IPS DF 6.9 (cell line): ENCODE results near the gene ARHGDIG.

Source experiments
- DNase-seq: peaks from one replicate; pipeline ENCODE4 v3.0.0-alpha.2; 2013; ENCODE audit warnings: low read depth, low spot score
- H3K27ac ChIP-seq: one replicate; pipeline ENCODE4 v1.5.1; 2013; ENCODE audit warnings: low read length, control low read depth
- H3K27me3 ChIP-seq: 2 replicates; pipeline ENCODE4 v1.6.1; 2013; ENCODE audit warnings: mild to moderate bottlenecking, low read length; ENCODE audit not compliant: control insufficient read depth, insufficient read depth
- H3K36me3 ChIP-seq: 2 replicates; pipeline ENCODE4 v1.6.1; 2013; ENCODE audit warnings: low read length; ENCODE audit not compliant: control insufficient read depth, insufficient read depth
- H3K4me1 ChIP-seq: 2 replicates; pipeline ENCODE4 v1.6.1; 2013; ENCODE audit warnings: low read length; ENCODE audit not compliant: control insufficient read depth, insufficient read depth
- H3K4me3 ChIP-seq: 2 replicates; pipeline ENCODE4 v1.5.1; 2013; ENCODE audit warnings: mild to moderate bottlenecking, low read length
- H3K9me3 ChIP-seq: 2 replicates; pipeline ENCODE4 v1.6.1; 2013; ENCODE audit warnings: low read length, inconsistent platforms; ENCODE audit not compliant: control insufficient read depth, insufficient read depth
- WGBS: extraction: QIAGEN DNeasy Blood & Tissue Kit; methylation state at CpG from one replicate; pipeline ENCODE4 v1.1.7; 2013; ENCODE audit warnings: mixed read lengths, missing lambda C conversion rate; ENCODE audit not compliant: insufficient read length, insufficient coverage; 5-methylcytosine and 5-hydroxymethylcytosine counted together

Gene ARHGDIG

GRCh38 chr16:280552-280951 lies at the start of gene ARHGDIG:
ARHGDIG (plus strand) TSS chr16:280591; CDS start chr16:280681, 90 bp downstream.
- H3K27me3 ChIP-seq: peaks cover 15% of the 10 kb centered on the region; the same call in 1 of the 2 replicates
- no peaks in the 10 kb centered on the region; the same call in 1 of the 2 replicates for H3K4me1 ChIP-seq
- no peak within 1 kb of the TSS for H3K27ac ChIP-seq
- peak within 1 kb of the TSS; percentile 61; the same call in 1 of the 2 replicates for H3K4me3 ChIP-seq
- no peak for DNase-seq
- H3K9me3 ChIP-seq: no peaks in the 10 kb centered on the region
- no CpG with 5 or more reads among the region's 54 CpGs for WGBS
- no peaks in the 10 kb centered on the region; the same call in 1 of the 2 replicates for H3K36me3 ChIP-seq

GRCh38 chr16:230949-231348 lies 49.4 kb upstream of the ARHGDIG start:
- Histone ChIP-seq H3K9me3 (no peaks in the 10 kb centered on the region), H3K27me3 (no peaks in the 10 kb centered on the region), H3K4me3 (no peak overlapping the region), H3K27ac (no peak overlapping the region), H3K4me1 (no peaks in the 10 kb centered on the region), H3K36me3 (peaks cover 6% of the 10 kb centered on the region)
- no CpG with 5 or more reads among the region's 22 CpGs for WGBS
- no peak for DNase-seq

DNA sequence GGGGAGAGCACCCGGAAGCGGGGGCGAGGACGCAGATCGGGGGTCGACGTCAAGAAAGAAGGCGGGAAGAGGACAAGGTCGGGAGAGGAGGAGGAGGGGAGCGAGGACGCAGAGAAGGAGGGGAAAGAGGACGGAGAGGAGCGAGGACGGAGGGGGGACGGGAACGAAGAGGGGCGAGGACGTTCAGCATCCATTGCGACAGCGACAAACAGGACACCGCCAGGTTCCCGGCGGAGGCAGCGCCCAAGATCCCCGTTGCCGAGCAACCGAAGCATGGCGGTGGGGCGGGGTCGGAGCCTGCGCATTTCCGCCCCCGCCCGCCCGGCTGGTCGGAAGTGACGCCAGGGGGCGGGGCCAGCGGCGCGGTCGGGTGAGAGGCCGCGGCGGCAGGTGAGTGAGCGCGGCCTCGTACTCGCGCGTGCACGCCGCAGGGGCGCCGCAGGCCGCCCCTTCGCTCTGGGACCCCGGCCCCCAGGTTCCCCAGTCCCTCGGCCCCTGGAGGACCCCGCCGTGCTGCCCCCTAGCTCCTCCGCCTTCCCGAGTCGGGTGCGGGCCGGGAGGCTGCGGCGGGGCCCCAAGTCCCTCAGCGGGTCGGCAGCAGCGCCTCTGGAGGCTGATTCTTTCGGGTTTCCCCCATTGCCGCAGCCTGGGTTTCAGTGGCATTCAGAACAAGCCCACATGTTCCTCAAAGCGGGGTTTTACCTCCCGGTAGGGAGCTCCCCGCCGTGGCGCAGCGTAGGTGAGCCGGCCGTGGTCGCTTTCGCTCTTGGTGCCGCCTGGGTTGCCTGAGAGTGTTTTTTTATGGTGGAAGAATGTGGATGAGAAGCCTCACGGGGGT lies 45.7 kb upstream of the ARHGDIG start, which contains the start of gene FAM234A:
TSS of gene FAM234A (plus strand) at position 354 of the 838 bp plus-strand sequence. CDS start 19,593 bp downstream, outside the sequence.
- no peaks in the 10 kb centered on the region for H3K4me1 ChIP-seq
- no peak within 1 kb of the TSS for H3K27ac ChIP-seq
- peak within 1 kb of the TSS; percentile 82 for H3K4me3 ChIP-seq
- no CpG with 5 or more reads among the region's 85 CpGs for WGBS
- H3K36me3 ChIP-seq: no peaks in the 10 kb centered on the region
- H3K27me3 ChIP-seq: no peaks in the 10 kb centered on the region
- no peaks in the 10 kb centered on the region for H3K9me3 ChIP-seq
- DNase-seq: peak; percentile 84

DNA sequence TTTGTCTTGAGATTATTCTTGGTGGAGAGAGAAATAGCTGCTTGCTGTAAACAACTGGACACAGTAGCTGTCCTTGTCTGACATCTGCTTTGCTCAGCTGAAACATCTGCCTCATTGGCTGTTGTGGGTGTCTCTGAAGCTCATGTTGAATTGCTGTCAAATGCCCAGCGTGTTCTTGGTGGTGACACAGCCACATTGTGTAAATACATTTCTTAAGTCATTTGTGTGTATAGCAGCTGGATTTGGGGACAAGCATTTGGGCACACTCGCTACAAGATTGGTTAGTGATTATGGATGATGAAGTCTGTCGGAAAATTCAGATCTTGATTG lies 40.5 kb upstream of the ARHGDIG start:
- Histone ChIP-seq H3K4me1 (no peaks in the 10 kb centered on the region), H3K27me3 (no peaks in the 10 kb centered on the region), H3K4me3 (no peak overlapping the region), H3K36me3 (no peaks in the 10 kb centered on the region), H3K27ac (no peak overlapping the region), H3K9me3 (no peaks in the 10 kb centered on the region)
- WGBS: no CpG with 5 or more reads among the region's 3 CpGs
- DNase-seq: no peak

GRCh38 chr16:240559-240958 lies 39.8 kb upstream of the ARHGDIG start:
- Histone ChIP-seq H3K36me3 (no peaks in the 10 kb centered on the region), H3K27ac (no peak overlapping the region), H3K9me3 (no peaks in the 10 kb centered on the region), H3K4me3 (no peak overlapping the region), H3K27me3 (no peaks in the 10 kb centered on the region), H3K4me1 (no peaks in the 10 kb centered on the region)
- WGBS: no CpG with 5 or more reads among the region's 8 CpGs
- DNase-seq: no peak

- Histone ChIP-seq H3K36me3 (no peaks in the 10 kb centered on the region), H3K9me3 (no peaks in the 10 kb centered on the region), H3K27ac (no peak overlapping the region), H3K27me3 (no peaks in the 10 kb centered on the region), H3K4me1 (no peaks in the 10 kb centered on the region), H3K4me3 (no peak overlapping the region)
- DNase-seq: no peak
- no CpG with 5 or more reads among the region's 10 CpGs for WGBS
Observed at GRCh38 chr16:242281-242680, 38.1 kb upstream of the ARHGDIG start.

DNA sequence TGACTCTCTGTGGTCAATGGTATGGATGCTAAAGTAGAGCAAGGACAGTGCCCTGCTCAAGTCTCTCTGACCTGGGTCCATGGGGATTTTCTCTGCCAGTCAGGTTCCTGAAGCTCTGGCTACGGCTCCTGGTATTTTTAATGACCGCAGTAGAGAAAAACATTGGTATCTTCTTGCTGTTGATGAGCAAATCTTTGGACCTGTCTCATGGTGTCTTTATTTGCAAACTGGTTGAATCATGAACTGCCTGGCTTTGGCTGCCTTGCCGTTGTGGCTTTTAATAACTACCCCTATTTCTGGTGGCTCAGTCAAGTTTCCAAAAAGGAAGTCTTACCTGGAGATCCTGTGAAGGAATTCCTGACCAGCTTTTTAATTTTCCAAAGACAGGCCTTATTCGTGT lies 37.0 kb upstream of the ARHGDIG start:
- no peaks in the 10 kb centered on the region for H3K27me3 ChIP-seq
- H3K27ac ChIP-seq: no peak overlapping the region
- no peaks in the 10 kb centered on the region for H3K36me3 ChIP-seq
- no peak for DNase-seq
- H3K4me1 ChIP-seq: no peaks in the 10 kb centered on the region
- H3K9me3 ChIP-seq: no peaks in the 10 kb centered on the region
- no CpG with 5 or more reads among the region's 4 CpGs for WGBS
- H3K4me3 ChIP-seq: no peak overlapping the region

GRCh38 chr16:245105-245504 lies 35.3 kb upstream of the ARHGDIG start:
- Histone ChIP-seq H3K36me3 (no peaks in the 10 kb centered on the region), H3K4me1 (no peaks in the 10 kb centered on the region), H3K4me3 (no peak overlapping the region), H3K9me3 (no peaks in the 10 kb centered on the region), H3K27ac (no peak overlapping the region), H3K27me3 (no peaks in the 10 kb centered on the region)
- no peak for DNase-seq
- no CpG with 5 or more reads among the region's 9 CpGs for WGBS

DNA sequence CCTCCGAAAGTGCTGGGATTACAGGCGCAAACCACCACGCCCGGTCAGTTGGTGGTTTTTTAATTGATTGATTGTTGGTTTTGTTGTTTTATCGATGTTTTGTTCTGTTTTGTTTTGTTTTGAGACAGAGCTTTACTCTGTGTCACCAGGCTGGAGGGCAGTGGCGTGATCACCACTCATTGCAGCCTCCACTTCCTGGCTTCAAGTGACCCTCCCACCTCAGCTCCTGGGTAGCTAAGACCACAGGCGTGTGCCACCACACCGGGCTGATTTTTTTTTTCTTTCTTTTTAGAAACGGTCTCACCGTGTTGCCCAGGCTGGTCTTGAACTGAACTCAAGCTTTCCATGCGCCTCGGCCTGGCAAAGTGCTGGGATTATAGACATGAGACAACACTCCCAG lies 33.4 kb upstream of the ARHGDIG start:
- H3K27ac ChIP-seq: no peak overlapping the region
- no peak overlapping the region for H3K4me3 ChIP-seq
- H3K9me3 ChIP-seq: no peaks in the 10 kb centered on the region
- H3K27me3 ChIP-seq: no peaks in the 10 kb centered on the region
- no peak for DNase-seq
- no peaks in the 10 kb centered on the region for H3K4me1 ChIP-seq
- no peaks in the 10 kb centered on the region for H3K36me3 ChIP-seq
- 100% methylated on average over 1 of the region's 12 CpGs for WGBS

DNA sequence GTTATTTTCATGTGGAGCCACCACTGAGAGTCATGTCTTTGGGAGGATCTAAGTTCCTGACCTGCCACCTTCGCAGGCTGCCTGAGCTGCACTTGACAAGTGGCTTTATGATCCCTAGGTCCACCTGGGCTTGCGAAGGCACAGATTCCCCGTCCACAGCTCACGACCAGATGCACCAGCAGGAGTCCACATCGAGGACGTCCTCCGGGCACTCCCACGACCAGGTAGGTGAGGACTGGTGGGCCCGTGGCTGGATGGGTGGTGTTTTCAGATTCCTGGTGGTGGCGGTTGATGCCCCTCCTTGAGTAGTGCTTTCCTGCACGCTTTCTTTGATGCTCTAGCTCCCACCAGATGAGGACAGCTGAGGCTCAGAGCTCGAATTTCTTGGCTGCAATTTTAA lies 31.0 kb upstream of the ARHGDIG start:
- Histone ChIP-seq H3K9me3 (no peaks in the 10 kb centered on the region), H3K27ac (no peak overlapping the region), H3K27me3 (no peaks in the 10 kb centered on the region), H3K36me3 (no peaks in the 10 kb centered on the region; the same call in 1 of the 2 replicates), H3K4me3 (no peak overlapping the region), H3K4me1 (no peaks in the 10 kb centered on the region)
- no peak for DNase-seq
- WGBS: no CpG with 5 or more reads among the region's 12 CpGs
